PFSK-1 (cell line): ENCODE measurements around the gene HOMER2.

ENCODE experiments used
- FOXP2 ChIP-seq: optimal IDR thresholded peaks from 2 replicates; pipeline ENCODE3; 2011; ENCODE audit warnings: borderline replicate concordance, control low read depth, inconsistent platforms; ENCODE audit not compliant: insufficient read depth; ENCODE audit errors: extremely low read length, extremely low read depth
- POLR2AphosphoS5 ChIP-seq: IDR thresholded peaks from 2 replicates; pipeline ENCODE4 v1.6.1; 2012; ENCODE audit warnings: low read depth, mild to moderate bottlenecking, control low read depth, low read length, moderate library complexity
- SIN3A ChIP-seq: IDR thresholded peaks from 2 replicates; pipeline ENCODE4 v1.6.1; 2012; ENCODE audit warnings: mild to moderate bottlenecking, low read length, moderate library complexity, borderline replicate concordance; ENCODE audit not compliant: insufficient read depth
- TAF1 ChIP-seq: IDR thresholded peaks from 2 replicates; pipeline ENCODE4 v1.6.1; 2012; ENCODE audit warnings: low read length, control low read depth, borderline replicate concordance; ENCODE audit not compliant: insufficient read depth
- TF ChIP-seq, protein P1 (sequence below), 2 experiments: IDR thresholded peaks; 2 replicates each; pipeline versions ENCODE4 v1.6.1 to v1.8.0; 2011 to 2012; ENCODE audit warnings: low read depth in 2 of 2, low read length in 2 of 2, control low read depth in 1 of 2, inconsistent platforms in 1 of 2, mild to moderate bottlenecking in 1 of 2, moderate library complexity in 1 of 2; ENCODE audit not compliant: insufficient read depth in 1 of 2

DNA sequence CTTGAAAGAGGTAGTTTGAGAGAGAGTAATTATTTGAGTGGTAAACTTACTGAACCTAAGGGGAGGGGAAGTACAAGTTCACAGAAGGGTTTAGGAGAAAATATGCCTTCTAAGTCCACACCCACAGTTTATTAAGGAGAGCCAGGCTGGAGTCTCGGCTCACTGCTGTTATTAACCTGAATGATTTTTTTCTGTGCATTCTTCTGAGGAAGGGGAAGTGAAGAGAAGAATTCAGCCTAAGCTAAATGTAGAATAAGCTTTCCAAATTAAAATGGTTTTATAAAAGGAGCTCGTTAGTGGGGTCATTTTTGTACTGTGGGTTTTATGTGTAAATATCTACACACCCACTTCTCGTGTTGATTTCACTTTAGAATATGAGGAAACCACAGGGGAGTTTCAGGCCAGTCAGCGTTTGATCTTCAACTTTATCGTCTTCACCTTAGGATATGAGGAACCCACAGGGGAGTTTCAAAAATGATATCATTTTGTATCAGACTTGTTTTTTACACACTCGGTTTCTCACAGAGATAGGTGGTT lies 141.6 kb downstream of the HOMER2 start:
- no peak for TF ChIP-seq POLR2AphosphoS5
- no peak for TF ChIP-seq TAF1
- TF ChIP-seq, protein P1, sequence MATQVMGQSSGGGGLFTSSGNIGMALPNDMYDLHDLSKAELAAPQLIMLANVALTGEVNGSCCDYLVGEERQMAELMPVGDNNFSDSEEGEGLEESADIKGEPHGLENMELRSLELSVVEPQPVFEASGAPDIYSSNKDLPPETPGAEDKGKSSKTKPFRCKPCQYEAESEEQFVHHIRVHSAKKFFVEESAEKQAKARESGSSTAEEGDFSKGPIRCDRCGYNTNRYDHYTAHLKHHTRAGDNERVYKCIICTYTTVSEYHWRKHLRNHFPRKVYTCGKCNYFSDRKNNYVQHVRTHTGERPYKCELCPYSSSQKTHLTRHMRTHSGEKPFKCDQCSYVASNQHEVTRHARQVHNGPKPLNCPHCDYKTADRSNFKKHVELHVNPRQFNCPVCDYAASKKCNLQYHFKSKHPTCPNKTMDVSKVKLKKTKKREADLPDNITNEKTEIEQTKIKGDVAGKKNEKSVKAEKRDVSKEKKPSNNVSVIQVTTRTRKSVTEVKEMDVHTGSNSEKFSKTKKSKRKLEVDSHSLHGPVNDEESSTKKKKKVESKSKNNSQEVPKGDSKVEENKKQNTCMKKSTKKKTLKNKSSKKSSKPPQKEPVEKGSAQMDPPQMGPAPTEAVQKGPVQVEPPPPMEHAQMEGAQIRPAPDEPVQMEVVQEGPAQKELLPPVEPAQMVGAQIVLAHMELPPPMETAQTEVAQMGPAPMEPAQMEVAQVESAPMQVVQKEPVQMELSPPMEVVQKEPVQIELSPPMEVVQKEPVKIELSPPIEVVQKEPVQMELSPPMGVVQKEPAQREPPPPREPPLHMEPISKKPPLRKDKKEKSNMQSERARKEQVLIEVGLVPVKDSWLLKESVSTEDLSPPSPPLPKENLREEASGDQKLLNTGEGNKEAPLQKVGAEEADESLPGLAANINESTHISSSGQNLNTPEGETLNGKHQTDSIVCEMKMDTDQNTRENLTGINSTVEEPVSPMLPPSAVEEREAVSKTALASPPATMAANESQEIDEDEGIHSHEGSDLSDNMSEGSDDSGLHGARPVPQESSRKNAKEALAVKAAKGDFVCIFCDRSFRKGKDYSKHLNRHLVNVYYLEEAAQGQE (IDR thresholded peaks at IDR 0.05; ENCODE audit: insufficient read depth in 1 of 2, low read depth in 2 of 2, low read length in 2 of 2) = no peak
- no peak for TF ChIP-seq SIN3A
- TF ChIP-seq FOXP2 = no peak
